HEK293 (cell line): Measurements from ENCODE around the gene GGA1.

Experiments
- BCL6B ChIP-seq: fragments of 450-650 bp; formaldehyde crosslinking; IDR thresholded peaks from 2 replicates; pipeline ENCODE4 v1.5.1; 2017; ENCODE audit warnings: missing biosample characterization, missing genetic modification characterization
- ELK4 ChIP-seq: IDR thresholded peaks from 2 replicates; pipeline ENCODE4 v1.6.1; 2011; ENCODE audit warnings: mild to moderate bottlenecking, low read depth, low read length, borderline replicate concordance
- INSM2 ChIP-seq: fragments of 450-650 bp; formaldehyde crosslinking; IDR thresholded peaks from 2 replicates; pipeline ENCODE4 v1.5.1; 2016; ENCODE audit warnings: missing biosample characterization, missing genetic modification characterization
- KLF8 ChIP-seq: fragments of 450-650 bp; formaldehyde crosslinking; IDR thresholded peaks from 2 replicates; pipeline ENCODE4 v1.5.1; 2016; ENCODE audit warnings: missing biosample characterization, missing genetic modification characterization
- OVOL3 ChIP-seq: fragments of 450-650 bp; formaldehyde crosslinking; IDR thresholded peaks from 2 replicates; pipeline ENCODE4 v1.5.1; 2016; ENCODE audit warnings: missing biosample characterization, missing genetic modification characterization
- PRDM1 ChIP-seq: fragments of 450-650 bp; formaldehyde crosslinking; IDR thresholded peaks from 2 replicates; pipeline ENCODE4; 2016; ENCODE audit warnings: missing biosample characterization, missing genetic modification characterization
- PRDM2 ChIP-seq: fragments of 450-650 bp; formaldehyde crosslinking; IDR thresholded peaks from 2 replicates; pipeline ENCODE4 v1.5.1; 2016; ENCODE audit warnings: missing biosample characterization, missing genetic modification characterization, borderline replicate concordance
- SP2 ChIP-seq: fragments of 450-650 bp; formaldehyde crosslinking; IDR thresholded peaks from 2 replicates; pipeline ENCODE4 v1.5.1; 2016; ENCODE audit warnings: missing biosample characterization, missing genetic modification characterization
- ZBTB17 ChIP-seq: fragments of 450-650 bp; formaldehyde crosslinking; IDR thresholded peaks from 2 replicates; pipeline ENCODE4 v1.5.1; 2016; ENCODE audit warnings: missing biosample characterization, missing genetic modification characterization
- ZFP37 ChIP-seq: fragments of 450-650 bp; formaldehyde crosslinking; IDR thresholded peaks from 2 replicates; pipeline ENCODE4 v1.5.1; 2016; ENCODE audit warnings: missing biosample characterization, missing genetic modification characterization
- ZNF133 ChIP-seq: fragments of 450-650 bp; formaldehyde crosslinking; IDR thresholded peaks from 2 replicates; pipeline ENCODE4 v1.5.1; 2016; ENCODE audit warnings: missing biosample characterization, missing genetic modification characterization
- ZNF184 ChIP-seq: fragments of 450-650 bp; IDR thresholded peaks from 2 replicates; pipeline ENCODE4 v1.5.1; 2018; ENCODE audit warnings: missing biosample characterization, mild to moderate bottlenecking, missing genetic modification characterization
- ZNF394 ChIP-seq: fragments of 450-650 bp; formaldehyde crosslinking; IDR thresholded peaks from 2 replicates; pipeline ENCODE4 v1.5.1; 2016; ENCODE audit warnings: missing biosample characterization, missing genetic modification characterization, mild to moderate bottlenecking, moderate library complexity, borderline replicate concordance
- ZNF423 ChIP-seq: fragments of 450-650 bp; formaldehyde crosslinking; IDR thresholded peaks from 2 replicates; pipeline ENCODE4 v1.5.1; 2016; ENCODE audit warnings: missing biosample characterization, missing genetic modification characterization
- ZNF544 ChIP-seq: fragments of 450-650 bp; formaldehyde crosslinking; IDR thresholded peaks from 2 replicates; pipeline ENCODE4 v1.5.0; 2017; ENCODE audit warnings: missing biosample characterization, missing genetic modification characterization
- ZNF558 ChIP-seq: fragments of 450-650 bp; formaldehyde crosslinking; IDR thresholded peaks from 2 replicates; pipeline ENCODE4 v1.5.1; 2016; ENCODE audit warnings: missing biosample characterization, missing genetic modification characterization
- ZNF621 ChIP-seq: fragments of 450-650 bp; formaldehyde crosslinking; IDR thresholded peaks from 2 replicates; pipeline ENCODE4 v1.5.1; 2017; ENCODE audit warnings: missing biosample characterization, missing genetic modification characterization
- ZNF626 ChIP-seq: fragments of 450-650 bp; sonication (Bioruptor Pico); formaldehyde crosslinking; IDR thresholded peaks from 2 replicates; pipeline ENCODE4 v1.5.1; 2018; ENCODE audit warnings: missing biosample characterization, missing genetic modification characterization, inconsistent platforms
- TF ChIP-seq, protein P1 (sequence below): fragments of 450-650 bp; formaldehyde crosslinking; IDR thresholded peaks from 2 replicates; pipeline ENCODE4 v1.5.1; 2016; ENCODE audit warnings: missing biosample characterization, missing genetic modification characterization
- TF ChIP-seq, protein P2 (sequence below): fragments of 450-650 bp; formaldehyde crosslinking; IDR thresholded peaks from 2 replicates; pipeline ENCODE4 v1.5.1; 2016; ENCODE audit warnings: missing biosample characterization, missing genetic modification characterization
- TF ChIP-seq, protein P3 (sequence below): fragments of 450-650 bp; formaldehyde crosslinking; IDR thresholded peaks from 2 replicates; pipeline ENCODE4 v1.5.1; 2017; ENCODE audit warnings: missing biosample characterization, missing genetic modification characterization

GGA1 gene

GRCh38 chr22:37563153-37564081, 45.2 kb upstream of the GGA1 start (continued):
- TF ChIP-seq ZBTB17 (peak; percentile 79), ZNF626 (tag by site-specific recombination) (no peak), ZNF394 (tag by site-specific recombination) (peak; percentile 57; the same call in 1 of the 2 replicates), ELK4 (no peak), OVOL3 (tag by site-specific recombination) (no peak), ZNF423 (tag by site-specific recombination) (no peak), ZNF621 (tag by site-specific recombination) (no peak), BCL6B (tag by site-specific recombination) (no peak), PRDM1 (tag by site-specific recombination) (0 out of 2 replicates have a peak, but pooled peaks have one; percentile 7), INSM2 (tag by site-specific recombination) (peak; percentile 67; the same call in 1 of the 2 replicates), ZNF184 (no peak), ZNF544 (tag by site-specific recombination) (no peak), ZNF558 (no peak; the same call in 1 of the 2 replicates), ZFP37 (tag by site-specific recombination) (no peak), SP2 (tag by site-specific recombination) (peak; percentile 75), PRDM2 (tag by site-specific recombination) (no peak), ZNF133 (no peak), KLF8 (tag by site-specific recombination) (no peak; the same call in 1 of the 2 replicates)
- TF ChIP-seq, protein P1, sequence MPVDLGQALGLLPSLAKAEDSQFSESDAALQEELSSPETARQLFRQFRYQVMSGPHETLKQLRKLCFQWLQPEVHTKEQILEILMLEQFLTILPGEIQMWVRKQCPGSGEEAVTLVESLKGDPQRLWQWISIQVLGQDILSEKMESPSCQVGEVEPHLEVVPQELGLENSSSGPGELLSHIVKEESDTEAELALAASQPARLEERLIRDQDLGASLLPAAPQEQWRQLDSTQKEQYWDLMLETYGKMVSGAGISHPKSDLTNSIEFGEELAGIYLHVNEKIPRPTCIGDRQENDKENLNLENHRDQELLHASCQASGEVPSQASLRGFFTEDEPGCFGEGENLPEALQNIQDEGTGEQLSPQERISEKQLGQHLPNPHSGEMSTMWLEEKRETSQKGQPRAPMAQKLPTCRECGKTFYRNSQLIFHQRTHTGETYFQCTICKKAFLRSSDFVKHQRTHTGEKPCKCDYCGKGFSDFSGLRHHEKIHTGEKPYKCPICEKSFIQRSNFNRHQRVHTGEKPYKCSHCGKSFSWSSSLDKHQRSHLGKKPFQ (tag by site-specific recombination): no peak
- TF ChIP-seq, protein P2, sequence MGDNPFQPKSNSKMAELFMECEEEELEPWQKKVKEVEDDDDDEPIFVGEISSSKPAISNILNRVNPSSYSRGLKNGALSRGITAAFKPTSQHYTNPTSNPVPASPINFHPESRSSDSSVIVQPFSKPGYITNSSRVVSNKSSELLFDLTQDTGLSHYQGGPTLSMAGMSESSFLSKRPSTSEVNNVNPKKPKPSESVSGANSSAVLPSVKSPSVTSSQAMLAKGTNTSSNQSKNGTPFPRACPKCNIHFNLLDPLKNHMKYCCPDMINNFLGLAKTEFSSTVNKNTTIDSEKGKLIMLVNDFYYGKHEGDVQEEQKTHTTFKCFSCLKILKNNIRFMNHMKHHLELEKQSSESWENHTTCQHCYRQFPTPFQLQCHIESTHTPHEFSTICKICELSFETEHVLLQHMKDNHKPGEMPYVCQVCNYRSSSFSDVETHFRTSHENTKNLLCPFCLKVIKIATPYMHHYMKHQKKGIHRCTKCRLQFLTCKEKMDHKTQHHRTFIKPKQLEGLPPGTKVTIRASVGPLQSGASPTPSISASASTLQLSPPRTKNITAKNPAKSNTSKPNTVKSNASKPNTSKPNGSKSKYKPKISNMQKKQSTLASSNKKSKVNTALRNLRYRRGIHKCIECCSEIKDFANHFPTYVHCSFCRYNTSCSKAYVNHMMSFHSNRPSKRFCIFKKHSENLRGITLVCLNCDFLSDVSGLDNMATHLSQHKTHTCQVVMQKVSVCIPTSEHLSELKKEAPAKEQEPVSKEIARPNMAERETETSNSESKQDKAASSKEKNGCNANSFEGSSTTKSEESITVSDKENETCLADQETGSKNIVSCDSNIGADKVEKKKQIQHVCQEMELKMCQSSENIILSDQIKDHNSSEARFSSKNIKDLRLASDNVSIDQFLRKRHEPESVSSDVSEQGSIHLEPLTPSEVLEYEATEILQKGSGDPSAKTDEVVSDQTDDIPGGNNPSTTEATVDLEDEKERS (tag by site-specific recombination): no peak
- TF ChIP-seq, protein P3, sequence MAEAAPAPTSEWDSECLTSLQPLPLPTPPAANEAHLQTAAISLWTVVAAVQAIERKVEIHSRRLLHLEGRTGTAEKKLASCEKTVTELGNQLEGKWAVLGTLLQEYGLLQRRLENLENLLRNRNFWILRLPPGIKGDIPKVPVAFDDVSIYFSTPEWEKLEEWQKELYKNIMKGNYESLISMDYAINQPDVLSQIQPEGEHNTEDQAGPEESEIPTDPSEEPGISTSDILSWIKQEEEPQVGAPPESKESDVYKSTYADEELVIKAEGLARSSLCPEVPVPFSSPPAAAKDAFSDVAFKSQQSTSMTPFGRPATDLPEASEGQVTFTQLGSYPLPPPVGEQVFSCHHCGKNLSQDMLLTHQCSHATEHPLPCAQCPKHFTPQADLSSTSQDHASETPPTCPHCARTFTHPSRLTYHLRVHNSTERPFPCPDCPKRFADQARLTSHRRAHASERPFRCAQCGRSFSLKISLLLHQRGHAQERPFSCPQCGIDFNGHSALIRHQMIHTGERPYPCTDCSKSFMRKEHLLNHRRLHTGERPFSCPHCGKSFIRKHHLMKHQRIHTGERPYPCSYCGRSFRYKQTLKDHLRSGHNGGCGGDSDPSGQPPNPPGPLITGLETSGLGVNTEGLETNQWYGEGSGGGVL (tag by site-specific recombination): peak; percentile 98
